Body of pancreas (tissue), 4 donors: Measurements from ENCODE around the gene PPFIBP2.

Experiments
- CTCF ChIP-seq, 7 experiments: fragments of 450-650 bp in 4 of 7; fragments of 200-600 bp in 3 of 7; sonication (generic) in 3 of 7; IDR thresholded peaks; one replicate each; pipeline ENCODE4 v1.5.1; 2016 to 2019; ENCODE audit warnings: antibody characterized with exemption in 7 of 7
- POLR2A ChIP-seq, 3 donors: fragments of 450-650 bp; IDR thresholded peaks; one replicate each; pipeline ENCODE4 v1.6.1; 2016; ENCODE audit warnings: antibody characterized with exemption in 3 of 3, mild to moderate bottlenecking in 2 of 3

GRCh38 chr11:7559398-7560283 lies 45.8 kb downstream of the PPFIBP2 start:
- TF ChIP-seq POLR2A (IDR thresholded peaks at IDR 0.05) (no peak), CTCF (IDR thresholded peaks at IDR 0.05) (no peak)
